NT2/D1 (cell line): Measurements from ENCODE around the gene TRIP6.

Source experiments
- SUZ12 ChIP-seq: IDR thresholded peaks from 2 replicates; pipeline ENCODE4 v1.6.1; 2011; ENCODE audit not compliant: insufficient read length, insufficient read depth; ENCODE audit errors: extremely low read depth
- YY1 ChIP-seq: IDR thresholded peaks from 2 replicates; pipeline ENCODE4 v1.6.1; 2011; ENCODE audit not compliant: insufficient read length, insufficient read depth
- ZNF274 ChIP-seq: IDR thresholded peaks from 2 replicates; pipeline ENCODE4 v1.6.1; 2011; ENCODE audit warnings: mild to moderate bottlenecking, low read depth, low read length

- TF ChIP-seq ZNF274 (no peak), YY1 (no peak), SUZ12 (no peak)
These were observed 27.8 kb upstream of the TRIP6 start for GRCh38 chr7:100839361-100839760.
